Measurements from ENCODE around the gene VTN.

- TF ChIP-seq CTCF (IDR thresholded peaks at IDR 0.05) (no peak), POLR2A (IDR thresholded peaks at IDR 0.05) (no peak)
Observed at GRCh38 chr17:28350271-28350670, 19.8 kb downstream of the VTN start.
